HG03575 (cell line): Measurements from ENCODE around the gene SLC46A1.
"Not testable (repeated sequence)": the region's sequence is repeated elsewhere in the genome, so short reads cannot be mapped to it uniquely, and the experiment has no call there.

ENCODE experiments used
- ATAC-seq: cut with Tn5 transposase; IDR thresholded peaks from one replicate; pipeline ENCODE4 v1.9.1; 2021; ENCODE audit not compliant: unreplicated experiment, insufficient number of reproducible peaks, low FRiP score; ENCODE audit errors: extremely low read depth

Gene SLC46A1

GRCh38 chr17:28405632-28406472 is at the start of gene SLC46A1:
SLC46A1 (minus strand) TSS chr17:28406212; CDS start chr17:28406114, 98 bp downstream.
- no peak for ATAC-seq

GRCh38 chr17:28449859-28450258 is 43.8 kb upstream of the SLC46A1 start:
- ATAC-seq = no peak

GRCh38 chr17:28447396-28447760 is 41.4 kb upstream of the SLC46A1 start:
- no peak for ATAC-seq

- ATAC-seq = no peak
Measured at GRCh38 chr17:28446716-28447395, 40.8 kb upstream of the SLC46A1 start.

- no peak for ATAC-seq
Measured at GRCh38 chr17:28443901-28444638, 38.1 kb upstream of the SLC46A1 start.

- ATAC-seq = not testable (repeated sequence)
Measured at GRCh38 chr17:28434326-28434725, 28.3 kb upstream of the SLC46A1 start.

DNA sequence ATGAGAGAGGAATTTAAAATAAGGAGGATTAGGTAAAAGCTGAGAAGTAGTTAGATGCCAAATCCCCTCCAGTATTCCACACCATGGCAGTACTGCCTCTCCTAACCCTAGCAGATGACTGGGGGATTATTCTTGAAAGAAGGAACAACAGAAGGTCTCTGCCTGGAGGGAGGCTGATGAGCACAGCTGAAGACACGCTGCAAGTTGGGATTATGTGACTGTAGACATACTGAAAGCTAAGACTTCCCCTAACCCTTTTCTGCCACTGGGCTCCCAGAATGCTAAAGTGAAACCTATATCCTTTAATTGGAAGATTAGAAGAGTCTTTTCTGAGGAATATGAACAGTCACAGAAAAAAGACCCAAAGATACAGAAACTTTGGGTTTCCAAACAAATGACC is 27.7 kb upstream of the SLC46A1 start:
- no peak for ATAC-seq

- ATAC-seq = not testable (repeated sequence)
Measured at GRCh38 chr17:28427982-28428381, 22.0 kb upstream of the SLC46A1 start.

DNA sequence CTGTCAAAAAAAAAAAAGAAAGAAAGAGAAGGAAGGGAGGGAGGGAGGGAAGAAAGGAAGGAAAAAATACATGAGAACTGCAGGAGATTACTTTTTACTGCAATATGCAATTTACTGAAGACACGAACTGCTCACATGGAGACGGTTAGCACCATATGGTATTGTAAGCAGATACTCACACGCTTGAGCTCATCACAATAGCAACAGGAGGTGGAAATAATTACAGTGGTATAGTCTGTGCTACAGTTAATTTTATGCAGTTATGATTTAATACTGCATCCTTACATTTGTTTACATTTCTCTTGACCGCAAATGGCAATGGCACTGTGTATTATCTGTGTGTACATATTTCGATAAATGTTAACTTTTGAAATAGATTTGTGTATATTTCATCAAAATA is 21.4 kb upstream of the SLC46A1 start:
- ATAC-seq = no peak

DNA sequence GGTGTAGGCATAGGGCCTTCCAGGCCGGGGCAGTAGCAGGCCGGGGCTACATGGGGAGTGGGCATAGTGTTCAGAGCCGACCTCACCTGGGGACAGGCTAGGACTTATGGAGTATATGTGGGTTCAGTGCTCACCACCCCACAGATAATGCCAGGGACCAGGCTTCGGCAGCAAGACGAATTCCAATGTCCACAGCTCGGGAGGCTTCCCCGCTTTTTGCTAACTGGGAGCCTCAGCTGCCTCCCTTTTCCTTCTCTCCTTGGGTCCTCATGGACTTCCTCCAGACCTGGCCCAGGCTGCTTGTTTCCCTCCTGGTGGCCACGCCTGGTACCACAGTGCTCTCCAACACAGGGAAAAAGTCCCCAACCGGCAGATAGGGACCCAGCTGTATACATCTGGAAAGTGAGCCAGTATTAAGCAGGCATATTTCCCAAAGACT is 20.1 kb upstream of the SLC46A1 start:
- ATAC-seq = no peak

DNA sequence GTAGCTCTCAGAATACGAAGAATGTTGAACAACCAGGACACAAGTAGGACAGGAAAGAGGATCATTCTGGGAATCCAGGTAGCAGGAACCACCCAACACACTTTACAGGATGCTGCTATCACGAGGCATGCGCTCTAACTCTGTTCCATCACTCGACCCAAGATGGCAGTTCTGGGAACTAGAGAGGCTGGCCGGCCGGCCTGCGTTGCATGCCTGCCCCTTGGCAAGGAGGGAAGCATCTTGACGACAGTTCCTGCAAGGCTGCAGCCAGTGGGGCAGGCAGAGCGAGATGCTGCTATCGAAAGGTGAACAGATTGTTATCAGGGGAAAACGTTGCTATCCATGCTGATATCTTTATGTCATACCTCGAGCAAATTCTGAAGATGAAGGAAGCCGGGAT is 19.2 kb upstream of the SLC46A1 start:
- ATAC-seq = no peak

DNA sequence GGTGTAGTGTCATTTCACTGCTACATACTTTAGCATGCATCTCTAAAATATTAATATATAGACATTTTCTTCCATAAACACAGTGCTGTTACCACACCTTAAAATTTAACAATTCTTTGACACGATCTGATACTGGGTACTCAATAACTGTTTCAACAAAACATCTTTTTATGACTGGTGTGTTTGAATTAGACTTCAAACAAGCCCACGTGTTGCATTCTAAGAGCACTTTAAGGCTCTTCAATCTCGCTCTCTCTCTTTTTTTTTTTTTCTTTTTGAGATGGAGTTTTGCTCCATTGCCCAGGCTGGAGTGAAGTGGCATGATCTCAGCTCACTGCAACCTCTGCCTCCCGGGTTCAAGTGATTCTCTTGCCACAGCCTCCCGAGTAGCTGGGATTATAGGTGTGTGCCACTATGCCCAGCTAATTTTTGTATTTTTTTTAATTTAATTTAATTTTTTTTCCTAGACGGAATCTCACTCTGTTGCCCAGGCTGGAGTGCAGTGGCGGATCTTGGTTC is 15.8 kb upstream of the SLC46A1 start:
- ATAC-seq = no peak

- ATAC-seq = no peak
Measured at GRCh38 chr17:28416703-28417311, 10.8 kb upstream of the SLC46A1 start.

DNA sequence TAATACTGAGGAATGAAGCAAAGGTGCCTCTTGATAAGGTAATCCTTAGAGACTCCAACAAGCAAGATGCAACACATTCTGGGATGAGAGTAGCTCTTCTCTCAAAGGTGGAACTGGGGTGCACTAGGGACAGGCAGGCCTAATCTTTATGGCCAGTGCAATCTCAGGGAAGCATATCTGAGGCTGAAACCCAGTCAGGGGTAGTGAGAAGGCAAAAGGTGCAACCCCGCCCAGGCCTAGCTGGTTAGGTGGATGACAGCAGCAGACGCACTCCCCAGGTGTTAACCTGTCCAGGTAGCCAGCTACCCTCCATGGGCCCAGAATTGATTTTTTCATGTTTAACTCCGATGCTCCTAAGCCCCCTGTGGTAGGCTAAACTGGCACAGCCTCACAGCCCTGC is 9.9 kb upstream of the SLC46A1 start:
- ATAC-seq = no peak

- ATAC-seq = no peak
Measured at GRCh38 chr17:28413804-28414203, 7.8 kb upstream of the SLC46A1 start.

DNA sequence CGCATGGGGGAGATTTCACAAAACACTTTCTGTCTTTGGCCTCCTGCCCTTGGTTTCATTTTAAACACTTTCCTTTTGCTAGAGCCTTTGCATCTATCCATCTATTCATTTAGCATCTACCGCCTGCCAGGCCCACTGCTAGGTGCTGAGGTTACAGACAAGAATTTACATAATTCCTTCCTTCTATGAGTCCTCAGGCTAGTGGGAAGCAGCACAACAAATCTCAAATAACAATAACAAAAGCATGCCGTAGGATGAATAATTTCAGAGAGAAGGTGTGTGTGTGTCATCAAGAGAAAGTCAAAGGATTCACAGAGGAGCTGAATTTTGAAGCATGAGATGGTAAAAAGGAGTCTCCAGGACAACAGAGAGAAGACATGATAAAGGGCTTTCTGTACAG is 6.1 kb upstream of the SLC46A1 start:
- ATAC-seq = no peak

DNA sequence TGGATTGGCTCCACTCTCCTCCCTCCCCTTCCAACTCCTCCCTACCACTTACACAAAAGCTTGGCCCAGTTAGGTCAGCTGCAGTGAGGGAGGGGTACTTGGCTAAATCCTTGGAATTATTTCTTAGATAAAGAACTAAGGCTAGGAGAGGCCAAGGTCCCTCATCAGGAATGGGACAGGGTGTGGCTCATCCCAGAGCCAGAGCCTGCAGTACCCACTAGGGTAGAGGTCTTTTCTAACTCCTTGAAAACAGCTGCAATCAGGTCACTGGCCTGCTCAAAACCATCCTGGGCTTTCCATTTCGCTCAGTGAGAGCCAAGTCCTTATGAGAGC is 1.9 kb upstream of the SLC46A1 start:
- ATAC-seq = no peak

DNA sequence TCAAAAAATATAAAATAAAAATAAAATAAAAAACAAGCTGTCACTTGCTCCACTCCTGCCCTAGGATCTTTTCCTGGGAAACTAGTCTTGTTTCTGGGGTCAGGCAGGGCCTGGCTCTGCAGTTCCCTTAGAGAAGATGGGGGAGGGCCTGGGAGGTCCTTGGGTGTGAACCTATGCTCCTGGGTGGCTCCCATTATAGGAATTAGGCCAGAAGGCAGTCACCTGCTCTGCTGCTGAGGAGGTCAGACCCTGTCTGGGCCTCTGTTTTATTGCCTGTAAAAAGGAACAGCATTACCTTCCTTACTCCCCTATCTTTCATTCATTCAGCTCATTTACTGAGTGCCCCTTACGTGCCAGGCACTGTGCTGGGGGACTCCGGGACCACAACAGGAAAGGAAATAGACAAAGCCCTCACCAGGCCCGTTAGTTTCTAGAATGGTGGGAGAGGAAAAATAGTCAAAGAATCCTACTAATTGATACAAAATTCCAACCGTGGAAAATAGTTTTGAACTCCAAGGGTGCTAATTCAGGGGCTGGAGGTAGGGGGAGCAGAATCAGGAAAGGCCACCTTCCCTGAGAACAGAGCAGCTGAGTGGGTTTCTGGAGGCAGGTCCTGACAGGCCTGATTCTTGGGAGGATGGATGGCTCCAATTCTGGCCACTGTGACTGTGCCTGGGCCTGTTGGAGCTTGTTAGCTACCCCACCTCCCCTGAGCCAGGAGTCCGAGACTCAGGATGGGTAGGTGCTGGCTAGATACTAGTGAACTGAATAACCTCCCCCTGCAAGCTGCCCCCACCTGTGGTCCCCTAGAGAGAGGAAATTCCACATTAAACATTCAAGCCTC is 1.3 kb upstream of the SLC46A1 start:
- ATAC-seq = no peak

- ATAC-seq = no peak
Measured at GRCh38 chr17:28406473-28406814, 432 bp upstream of the SLC46A1 start.
